HuH-7 (cell line): ENCODE measurements around the gene ZBTB45.

Experiments used
- DNase-seq: peaks from one replicate; pipeline ENCODE4 v3.0.0; 2011; ENCODE audit warnings: low spot score

The ZBTB45 gene

DNA sequence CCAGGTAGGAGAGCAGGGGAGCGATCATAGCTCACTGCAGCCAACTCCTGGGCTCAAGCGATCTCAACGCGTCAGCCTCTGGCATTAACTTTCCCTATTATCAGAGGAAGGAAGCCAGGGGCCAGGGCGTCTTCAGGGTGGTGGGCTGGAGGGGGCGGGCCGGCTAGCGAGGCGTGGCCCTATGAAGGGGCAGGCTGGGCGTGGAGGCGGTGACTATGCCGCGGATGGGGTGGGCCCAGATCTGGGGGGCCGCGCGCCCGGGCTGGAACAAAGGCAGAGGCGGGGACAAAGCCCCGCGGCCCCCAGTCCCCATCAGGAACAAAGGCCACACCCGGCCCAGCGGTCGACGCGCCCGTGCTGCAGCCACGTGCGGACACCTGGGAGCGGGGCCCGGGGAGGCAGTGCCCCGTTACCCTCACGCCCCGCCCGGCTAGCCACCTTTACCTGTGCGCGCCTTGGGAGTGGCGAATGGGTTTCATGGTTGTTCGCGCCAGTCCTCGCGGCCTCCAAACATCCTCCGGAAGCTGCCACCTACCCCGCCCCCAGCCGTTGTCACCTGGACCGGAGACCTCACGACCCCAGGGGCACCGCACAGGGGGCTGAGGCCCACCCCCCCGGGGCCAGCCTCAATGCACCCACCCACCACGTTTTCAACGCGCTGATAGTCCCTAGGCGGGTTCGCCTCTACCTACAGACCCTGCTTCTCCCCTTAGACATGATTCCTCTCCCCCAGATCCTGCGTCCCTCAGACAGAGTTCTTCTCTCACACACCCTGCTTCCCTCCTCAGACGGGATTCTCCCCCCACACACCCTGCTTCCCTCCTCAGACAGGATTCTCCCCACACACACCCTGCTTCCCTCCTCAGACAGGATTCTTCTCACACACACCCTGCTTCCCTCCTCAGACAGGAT lies 18.9 kb upstream of the ZBTB45 start:
- DNase-seq, result peak; percentile 51

DNA sequence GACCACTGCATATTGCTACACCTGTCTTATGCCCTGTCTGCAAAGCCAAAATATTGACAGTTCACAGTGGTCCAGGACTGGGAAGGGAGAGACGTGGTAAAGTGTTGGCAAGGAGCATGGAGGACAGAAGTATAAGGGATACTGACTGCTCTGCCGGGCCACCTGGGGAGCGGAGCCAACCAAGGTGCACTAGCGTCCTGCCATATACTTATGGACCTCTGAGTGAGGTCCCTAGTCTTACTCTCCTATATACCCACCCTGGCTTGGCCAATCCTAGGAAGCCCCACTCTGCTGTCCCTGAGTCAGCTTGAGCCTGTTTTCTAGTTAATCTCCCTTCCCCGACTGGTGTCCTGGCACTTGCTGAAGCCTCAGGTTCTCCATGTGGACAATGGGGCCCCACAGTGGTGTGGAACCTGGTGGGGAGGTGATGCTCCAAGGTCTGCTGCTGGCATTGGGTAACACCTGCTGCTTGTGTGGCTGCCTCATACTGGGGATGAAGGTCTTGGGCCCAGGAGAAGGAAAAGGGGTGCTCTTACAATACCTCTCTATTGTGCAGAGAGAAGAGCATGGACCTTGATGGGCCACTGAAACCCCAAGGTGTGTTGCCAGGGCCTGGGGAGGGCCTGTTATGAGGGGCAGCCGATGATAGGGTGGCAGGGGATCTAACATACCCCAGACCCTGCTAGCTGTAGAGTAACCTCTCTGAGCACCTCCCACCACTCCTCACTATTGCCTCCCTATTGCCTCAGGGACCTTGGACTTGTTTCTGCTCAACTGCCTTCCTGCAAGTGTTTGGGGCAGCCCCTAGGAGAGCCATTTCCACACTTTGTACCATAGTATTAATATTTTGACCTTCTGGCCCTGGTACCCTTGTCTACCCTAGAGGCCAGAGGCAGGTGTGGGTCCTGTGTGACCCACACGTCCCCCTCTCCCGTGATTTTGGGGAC lies 17.5 kb upstream of the ZBTB45 start:
- no peak for DNase-seq

DNA sequence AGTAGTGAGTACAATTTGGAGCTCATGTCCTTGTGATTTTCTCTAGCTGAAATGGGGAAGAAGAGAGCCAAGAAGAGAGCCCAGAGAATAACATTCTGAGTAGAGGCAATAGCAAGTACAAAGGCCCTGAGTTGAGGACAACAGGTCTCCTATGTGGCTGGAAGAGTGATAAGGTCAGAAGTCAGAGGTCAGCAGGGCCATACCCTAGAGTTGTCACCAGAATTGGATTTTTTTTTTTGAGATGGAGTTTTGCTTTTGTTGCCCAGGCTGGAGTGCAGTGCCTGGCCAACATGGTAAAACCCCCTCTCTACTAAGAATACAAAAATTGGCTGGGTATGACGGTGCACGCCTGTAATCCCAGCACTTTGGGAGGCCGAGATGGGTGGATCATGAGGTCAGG lies 16.2 kb upstream of the ZBTB45 start:
- no peak for DNase-seq

DNA sequence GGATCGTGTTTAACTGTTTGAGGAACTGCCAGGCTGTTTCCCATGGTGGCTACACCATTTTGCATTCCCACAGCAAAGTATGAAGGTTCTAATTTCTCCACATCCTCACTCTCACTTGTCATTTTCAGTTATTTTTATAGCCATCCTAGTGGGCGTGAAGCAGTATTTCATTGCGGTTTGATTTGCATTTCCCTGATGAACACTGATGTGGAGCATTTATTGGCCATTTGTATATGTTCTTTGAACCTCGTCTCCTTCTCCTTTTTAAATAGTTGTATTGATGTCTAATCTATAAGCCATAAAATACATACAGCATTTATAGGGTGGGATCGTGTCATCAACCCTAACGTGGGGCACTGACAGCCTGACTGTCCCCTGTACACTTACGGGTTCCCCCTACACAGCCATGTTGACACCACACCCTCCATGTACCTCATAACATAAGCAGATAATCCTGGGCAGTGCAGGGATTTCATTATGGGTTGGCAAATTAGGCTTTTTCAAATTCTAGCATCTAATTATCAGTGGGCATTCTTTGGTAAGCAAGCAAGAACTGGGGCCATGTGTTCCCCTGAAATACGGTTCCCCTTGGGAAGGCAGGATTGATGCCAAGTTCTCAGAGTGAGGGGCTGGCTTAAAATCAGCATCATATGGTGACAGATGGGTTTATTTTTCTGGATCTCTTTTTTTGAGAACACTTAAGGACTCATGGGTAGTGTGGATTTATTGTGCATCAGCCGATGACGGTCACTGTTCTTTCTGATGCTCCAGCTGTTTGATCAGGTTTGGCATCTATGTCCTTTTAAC lies 11.6 kb upstream of the ZBTB45 start:
- no peak for DNase-seq

DNA sequence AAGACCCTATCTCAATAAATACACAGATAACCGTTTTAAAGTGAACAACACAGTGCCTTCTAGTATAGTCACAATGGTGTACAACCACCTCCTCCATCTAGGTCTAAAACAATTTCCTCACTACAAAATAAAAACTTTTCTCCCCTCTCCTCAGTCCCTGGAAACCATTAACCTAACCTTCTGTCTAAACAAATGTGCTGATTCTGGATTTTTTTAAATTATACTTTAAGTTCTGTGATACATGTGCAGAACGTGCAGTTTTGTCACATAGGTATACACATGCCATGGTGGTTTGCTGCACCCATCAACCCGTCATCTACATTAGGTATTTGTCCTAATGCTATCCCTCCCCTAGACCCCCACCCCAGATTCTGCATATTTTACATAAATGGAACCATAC lies 9.8 kb upstream of the ZBTB45 start:
- no peak for DNase-seq

DNA sequence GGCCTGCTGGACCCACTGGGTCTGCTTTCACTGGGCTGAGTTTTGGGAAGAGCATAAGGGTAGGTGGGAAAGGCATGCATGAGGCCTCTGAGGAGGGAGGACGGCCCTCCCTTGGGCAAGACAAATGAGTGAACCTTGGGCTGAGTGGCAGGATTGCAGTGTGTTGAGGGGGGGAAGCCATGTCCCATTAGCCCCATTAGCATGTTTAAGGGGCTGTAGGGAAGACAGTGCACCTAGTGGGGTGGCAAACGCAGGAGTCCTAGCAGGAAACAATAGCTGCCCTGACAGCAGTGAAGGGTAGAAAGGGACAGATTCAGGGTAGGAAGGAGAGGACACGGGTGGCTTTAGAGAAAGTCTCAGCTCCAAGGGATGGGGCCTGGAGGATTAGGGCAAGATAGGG lies 3.1 kb upstream of the ZBTB45 start:
- DNase-seq, result no peak

DNA sequence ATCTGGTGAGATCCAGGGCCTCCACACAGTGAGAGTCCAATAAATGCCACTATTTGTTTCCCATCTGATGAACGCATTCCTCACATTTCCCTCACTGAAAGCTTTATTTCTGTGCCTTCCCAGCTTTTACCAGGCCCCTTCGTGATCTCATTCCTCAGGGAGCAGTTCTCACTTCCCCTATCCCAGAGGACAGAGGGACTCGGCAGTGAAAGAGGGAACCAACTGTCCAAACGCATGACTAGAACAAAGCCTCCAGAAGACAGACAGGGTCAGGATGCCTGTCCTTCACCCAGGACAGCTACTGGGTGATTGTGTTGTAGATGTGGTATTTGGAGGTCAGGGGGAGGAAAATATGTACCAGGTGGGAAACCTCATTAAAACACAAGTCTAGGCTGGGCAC lies 2.0 kb upstream of the ZBTB45 start:
- DNase-seq, result no peak

DNA sequence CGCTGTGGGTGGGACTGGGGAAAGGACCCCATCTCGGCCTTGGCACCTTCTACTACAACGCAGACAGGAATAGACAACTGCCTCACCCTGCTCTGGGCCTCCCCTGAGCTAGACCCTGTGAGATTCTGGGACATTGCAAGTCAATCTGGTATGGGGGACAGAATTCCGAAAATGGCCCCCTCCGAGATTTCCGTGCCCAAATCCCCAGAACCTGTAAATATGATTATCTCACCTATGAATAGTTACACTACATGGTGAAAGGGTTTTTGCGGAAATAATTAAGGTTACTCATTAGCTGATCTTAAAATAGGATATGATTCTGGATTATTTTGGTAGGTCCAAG lies 618 bp upstream of the ZBTB45 start:
- DNase-seq, result no peak

DNA sequence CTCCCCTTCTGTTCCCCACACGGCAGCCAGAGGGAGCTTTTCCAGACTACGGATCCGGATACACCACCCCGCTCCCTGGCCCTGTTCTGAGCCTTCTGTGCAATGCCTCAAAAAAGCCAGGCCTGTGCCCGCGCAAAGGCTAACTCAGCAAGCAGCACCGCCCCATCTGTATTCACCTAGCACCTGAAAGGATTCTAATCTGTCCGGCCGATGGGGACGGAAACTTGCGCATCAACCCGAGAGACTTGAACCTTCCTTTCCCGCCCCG lies 589 bp downstream of the ZBTB45 start:
- DNase-seq, result peak; percentile 81

DNA sequence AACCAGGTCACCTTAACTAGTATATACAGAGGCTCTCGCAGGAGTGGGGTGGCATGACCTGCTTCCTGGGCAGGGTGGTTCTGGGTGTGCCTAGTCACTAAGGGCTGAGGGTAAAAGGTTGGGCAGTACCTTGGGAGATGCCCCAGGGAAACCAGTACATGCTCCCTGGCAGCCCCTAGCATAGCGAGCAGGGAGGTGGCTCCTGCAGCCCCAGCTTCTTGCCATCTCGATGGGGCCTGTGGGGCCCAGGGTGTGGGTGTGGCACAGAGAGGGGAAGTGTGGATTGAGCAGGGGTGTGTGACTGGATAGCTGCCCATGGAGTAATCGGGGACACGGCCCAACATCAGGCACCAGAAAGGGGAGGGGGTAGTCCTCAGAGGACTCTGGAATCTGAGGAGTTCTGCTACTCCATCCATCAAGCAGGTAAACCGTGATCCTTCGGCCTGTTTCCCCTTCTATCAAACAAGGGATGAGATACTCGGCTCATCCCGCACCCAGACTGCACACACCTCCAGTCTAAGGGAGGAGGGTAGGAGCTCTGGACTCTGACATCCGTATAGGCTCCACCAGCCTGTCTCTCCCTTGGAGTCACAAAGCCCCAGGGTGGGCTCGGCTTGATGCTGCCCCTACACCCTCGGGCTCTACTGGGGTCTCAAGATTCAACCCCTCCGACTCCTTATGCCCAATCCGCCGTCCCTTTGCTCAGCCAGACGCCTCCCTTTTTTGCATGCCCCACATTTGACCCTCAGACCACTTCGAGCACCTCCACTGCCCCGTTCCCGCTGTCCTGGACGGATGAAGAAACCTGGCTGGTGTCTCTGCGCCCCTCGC lies 1.1 kb downstream of the ZBTB45 start:
- DNase-seq, result no peak

DNA sequence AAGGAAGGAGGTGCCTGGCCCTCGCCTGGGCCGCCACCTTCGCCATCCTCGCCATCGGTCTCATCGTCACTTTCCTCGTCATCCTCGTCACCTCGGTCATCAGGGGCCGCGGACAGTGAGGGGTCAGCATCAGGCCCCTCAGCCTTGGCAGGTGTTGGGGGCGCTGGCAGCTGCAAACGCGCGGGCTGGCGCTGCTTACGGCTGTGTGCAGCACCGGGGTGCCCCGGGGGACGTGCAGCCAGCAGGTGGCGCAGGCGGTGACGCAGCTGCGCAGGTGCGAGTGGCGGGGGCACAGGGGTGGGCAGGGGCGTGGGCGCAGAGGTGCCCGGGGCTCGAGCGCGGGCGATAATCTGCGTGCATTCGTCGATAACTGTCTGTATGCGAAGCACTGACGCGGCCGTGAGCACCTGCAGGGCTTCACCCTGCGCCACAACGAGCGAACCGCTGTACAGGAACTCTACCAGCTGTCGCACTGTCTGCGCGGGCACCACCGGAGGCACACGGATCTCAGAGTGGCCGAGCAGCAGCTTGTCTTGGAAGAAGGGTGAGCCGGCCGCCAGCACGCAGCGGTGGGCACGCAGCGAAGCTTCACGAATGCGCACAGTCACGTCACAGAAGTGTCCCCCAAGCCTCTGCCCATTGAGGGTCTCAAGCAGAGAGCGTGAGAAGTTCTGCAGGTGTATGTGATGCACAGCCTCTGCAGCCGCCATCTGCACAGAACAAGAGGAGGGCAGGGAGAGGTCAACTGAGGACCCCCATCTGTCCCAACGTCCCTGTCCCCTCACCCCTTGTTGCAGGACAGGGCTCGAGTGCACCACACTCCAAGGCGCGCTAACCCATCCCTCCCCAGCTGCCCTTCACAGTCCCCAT lies 2.4 kb downstream of the ZBTB45 start:
- no peak for DNase-seq

DNA sequence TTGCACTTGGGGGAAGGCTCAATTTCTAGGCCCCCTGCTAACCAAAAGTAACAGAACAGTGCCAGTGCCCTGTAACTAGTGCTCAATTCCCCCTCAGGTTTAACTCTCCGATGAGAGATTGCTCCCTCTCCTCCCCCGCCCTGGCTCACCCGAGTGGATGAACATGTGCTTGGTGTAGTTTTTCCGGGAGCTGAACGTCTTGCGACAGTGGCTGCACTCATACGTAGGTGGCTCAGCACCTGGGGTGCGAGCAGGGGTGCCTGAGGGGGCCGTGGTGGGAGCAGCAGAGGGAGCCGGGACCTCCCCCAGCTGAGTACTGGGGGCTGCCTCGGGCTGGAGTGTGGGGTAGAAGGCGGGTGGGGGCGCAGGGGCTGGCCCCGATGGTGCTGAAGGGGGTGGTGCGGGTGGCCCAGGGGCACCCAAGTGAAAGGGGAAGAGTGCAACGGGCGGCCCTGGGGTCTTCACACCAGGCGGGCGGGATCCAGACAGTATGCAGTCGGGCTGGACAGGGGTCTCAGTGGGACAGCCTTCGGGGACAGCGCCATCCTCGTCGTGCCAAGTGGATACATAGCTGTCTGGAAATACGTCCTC lies 3.3 kb downstream of the ZBTB45 start:
- DNase-seq, result no peak

DNA sequence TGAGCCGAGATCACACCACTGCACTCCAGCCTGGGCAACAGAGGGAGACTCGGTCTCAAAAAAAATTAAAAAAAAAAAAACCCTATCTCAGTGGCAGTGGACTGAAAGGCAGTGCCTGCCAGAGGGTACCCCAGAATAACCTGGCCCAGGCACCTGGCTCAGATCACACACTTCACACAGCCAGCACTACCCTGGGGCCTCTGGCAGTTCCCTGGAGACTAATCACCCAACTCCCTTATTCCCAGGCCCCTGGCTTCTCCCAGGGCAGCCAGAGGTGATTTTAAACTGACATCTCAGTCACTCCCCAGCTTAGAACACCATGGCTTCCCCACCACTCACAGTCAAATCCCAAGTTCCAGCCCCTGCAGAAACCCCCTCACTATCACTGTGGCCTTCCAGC lies 4.4 kb downstream of the ZBTB45 start:
- no peak for DNase-seq

DNA sequence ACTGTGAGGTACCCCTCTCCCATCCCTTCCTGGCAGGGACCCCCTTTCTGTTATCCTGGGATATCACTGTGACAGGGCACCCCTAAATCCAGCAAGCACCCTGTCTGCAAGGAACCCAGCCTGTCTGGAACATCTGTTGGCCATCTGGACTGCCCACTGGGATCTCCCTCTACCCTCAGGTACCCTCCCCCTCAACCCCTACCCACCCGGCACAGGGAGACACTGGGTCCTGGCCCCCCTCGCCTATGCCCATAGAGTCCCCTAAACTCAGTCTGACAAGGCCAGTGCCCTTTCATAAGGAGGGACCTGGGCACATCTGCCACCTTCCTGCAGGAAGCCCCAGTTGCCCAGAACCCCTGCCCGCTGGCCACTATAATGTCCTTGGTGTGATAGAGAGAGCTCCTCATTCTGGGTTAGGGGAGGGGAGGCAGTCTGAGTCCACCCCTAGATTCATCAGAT lies 5.0 kb downstream of the ZBTB45 start:
- DNase-seq, result no peak

DNA sequence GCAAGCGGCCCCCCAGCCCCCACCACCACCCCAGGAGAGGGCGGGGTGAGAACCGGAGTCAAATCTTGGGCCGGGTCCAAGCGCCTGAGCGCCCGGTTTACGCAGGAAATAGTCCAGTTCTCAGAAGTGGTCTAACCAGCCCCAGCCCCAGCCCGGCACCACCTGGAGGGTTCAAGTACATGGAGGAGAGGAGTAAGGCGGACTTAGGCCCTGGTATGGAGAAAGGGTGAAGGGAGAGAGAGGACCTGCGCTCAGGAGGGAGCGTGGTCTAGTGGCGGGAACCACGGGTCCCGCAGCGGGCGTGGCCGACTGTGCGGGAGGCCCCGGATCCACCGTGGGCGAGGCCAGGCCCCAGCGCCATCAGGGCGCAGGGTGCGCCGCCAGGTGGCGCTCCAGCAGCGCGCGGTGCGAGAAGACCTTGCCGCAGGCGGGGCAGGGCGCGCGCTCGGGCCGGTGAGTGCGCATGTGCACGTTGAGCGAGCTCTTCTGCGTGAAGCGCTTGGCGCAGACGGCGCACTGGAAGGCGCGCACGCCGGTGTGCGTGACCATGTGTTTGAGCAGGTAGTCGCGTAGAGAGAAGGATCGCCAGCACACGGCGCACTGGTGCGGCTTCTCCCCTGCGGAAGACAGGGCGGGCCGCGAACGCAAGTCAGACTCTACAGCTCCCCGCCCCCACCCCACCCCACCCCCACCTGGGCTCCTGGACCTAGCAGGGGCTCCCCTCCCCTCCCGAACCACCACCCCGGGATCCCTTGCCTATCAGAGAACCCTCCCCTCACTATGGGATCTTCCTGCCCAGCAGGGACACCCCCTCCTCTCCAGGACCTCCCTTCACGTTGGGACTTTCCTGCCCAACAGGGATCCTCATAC lies 5.7 kb downstream of the ZBTB45 start:
- peak; percentile 79 for DNase-seq

DNA sequence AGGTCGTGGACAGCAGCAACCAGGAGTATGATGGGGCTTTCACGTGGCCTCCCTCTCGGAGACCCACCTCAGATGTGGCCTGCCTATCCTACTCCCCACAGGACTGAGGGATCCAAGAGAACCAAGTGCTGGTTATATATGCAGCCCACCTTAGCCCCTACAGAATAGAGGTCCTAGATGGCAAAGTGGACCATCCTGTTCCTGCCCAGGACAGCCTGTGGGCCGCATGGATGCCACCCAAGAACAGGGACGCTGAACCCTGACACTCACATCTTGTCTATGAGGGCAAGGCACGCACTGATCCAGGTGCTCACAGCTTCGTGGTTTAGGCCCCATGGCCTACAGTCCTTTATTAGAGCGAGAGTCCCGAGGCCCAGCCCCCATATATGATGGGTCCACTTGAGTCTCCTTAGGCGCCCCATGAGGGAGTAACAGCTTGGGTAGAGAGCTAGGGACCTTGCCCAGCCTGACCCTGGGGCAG lies 6.4 kb downstream of the ZBTB45 start:
- no peak for DNase-seq

DNA sequence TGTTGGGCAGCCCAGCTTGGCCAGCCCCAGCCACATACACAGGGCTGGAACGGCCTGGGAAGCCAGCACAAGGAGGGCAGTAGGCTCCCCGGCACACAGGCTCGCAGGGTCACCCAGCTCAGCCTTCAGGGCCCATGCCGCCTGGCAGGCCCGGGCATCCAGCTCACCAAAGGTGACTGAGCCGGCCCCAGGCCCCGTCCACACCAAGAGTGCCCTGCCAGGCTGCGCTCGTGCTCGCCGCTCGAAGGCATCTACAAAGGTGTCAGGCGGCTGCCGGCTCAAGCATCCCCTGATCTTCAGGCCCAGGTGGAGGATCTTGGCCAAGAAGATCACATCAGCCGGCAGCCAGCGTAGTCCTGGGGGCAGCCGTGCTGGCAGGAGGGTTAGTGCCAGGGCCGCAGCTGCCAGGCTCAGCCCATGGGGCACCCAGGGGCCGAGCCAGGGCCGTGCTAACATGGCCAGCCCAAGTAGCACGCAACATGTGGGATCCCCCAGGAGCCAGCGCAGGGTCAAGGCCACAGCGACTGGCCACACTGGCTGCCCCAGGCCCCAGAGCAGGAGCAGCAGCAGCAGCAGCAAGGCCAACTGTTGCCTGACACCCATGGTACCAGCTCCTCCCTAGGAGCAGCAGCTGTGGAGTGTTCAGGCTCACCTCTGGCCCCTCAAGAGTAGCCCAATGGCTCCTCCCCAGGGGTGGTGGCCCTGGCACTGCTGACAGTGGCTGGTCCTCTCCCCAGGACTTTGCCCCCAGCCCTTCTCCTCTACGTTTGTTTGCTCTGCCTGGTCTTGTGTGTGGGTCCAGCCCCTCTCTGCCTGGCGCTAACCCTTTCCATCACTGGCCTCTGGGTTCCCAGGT lies 8.0 kb downstream of the ZBTB45 start, which contains the start of gene SLC27A5:
SLC27A5 (minus strand) TSS at position 640 of the 856 bp plus-strand sequence; CDS start at position 603, 37 bp downstream.
- no peak for DNase-seq
